Esophagus squamous epithelium (tissue), 4 donors: ENCODE measurements around the gene TSPYL4.

ENCODE experiments used
- POLR2A ChIP-seq, 4 donors: fragments of 450-650 bp; IDR thresholded peaks; one replicate each; pipeline ENCODE4 v1.6.1; 2017; ENCODE audit warnings: antibody characterized with exemption in 4 of 4, mild to moderate bottlenecking in 4 of 4, moderate library complexity in 3 of 4
- TF ChIP-seq, protein P1 (sequence below), 6 experiments: fragments of 450-650 bp in 4 of 6; fragments of 200-600 bp in 2 of 6; sonication (generic) in 2 of 6; IDR thresholded peaks; one replicate each; pipeline ENCODE4 v1.5.1; 2016 to 2019; ENCODE audit warnings: antibody characterized with exemption in 6 of 6, mild to moderate bottlenecking in 4 of 6, moderate library complexity in 4 of 6

DNA sequence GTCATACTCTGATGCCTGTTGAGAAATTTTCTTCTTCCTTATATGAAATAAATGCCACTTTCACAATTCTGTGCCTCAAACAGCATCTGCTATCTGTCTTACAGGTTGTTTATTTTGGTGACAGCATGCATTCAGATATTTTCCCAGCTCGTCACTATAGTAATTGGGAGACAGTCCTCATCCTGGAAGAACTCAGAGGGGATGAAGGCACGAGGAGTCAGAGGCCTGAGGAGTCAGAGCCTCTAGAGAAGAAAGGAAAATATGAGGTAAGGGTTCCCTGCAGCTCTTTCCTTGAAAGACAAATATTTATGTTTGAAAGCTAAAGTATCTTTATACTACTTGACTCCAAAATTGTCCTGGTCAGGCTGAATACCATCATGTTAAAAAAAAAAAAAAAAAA, 15.8 kb downstream of the TSPYL4 start:
- TF ChIP-seq, protein P1, sequence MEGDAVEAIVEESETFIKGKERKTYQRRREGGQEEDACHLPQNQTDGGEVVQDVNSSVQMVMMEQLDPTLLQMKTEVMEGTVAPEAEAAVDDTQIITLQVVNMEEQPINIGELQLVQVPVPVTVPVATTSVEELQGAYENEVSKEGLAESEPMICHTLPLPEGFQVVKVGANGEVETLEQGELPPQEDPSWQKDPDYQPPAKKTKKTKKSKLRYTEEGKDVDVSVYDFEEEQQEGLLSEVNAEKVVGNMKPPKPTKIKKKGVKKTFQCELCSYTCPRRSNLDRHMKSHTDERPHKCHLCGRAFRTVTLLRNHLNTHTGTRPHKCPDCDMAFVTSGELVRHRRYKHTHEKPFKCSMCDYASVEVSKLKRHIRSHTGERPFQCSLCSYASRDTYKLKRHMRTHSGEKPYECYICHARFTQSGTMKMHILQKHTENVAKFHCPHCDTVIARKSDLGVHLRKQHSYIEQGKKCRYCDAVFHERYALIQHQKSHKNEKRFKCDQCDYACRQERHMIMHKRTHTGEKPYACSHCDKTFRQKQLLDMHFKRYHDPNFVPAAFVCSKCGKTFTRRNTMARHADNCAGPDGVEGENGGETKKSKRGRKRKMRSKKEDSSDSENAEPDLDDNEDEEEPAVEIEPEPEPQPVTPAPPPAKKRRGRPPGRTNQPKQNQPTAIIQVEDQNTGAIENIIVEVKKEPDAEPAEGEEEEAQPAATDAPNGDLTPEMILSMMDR (IDR thresholded peaks at IDR 0.05) = no peak
- no peak for TF ChIP-seq POLR2A (IDR thresholded peaks at IDR 0.05)
